Panc1 (cell line): ENCODE results near the gene TWSG1. TPM values are rescaled to one million over a fixed set of nuclear protein-coding genes. Genes with fewer than 3 reads are reported as not detected.

ENCODE experiments used
- ATAC-seq: fragments of 200-7000 bp; cut with Tn5 transposase; 2 replicates; pipeline ENCODE4 v1.9.1; 2020; ENCODE audit warnings: mild to moderate bottlenecking, moderate library complexity
- BruUV-seq: library from RNA; stranded (reverse); fragments of 400-500 nt; replicated peaks from 2 replicates; lab custom pipeline; 2021; lab: Mats Ljungman, UMichigan
- CTCF ChIA-PET: fragments of 300-600 bp; sonication (Branson Sonifier 250); formaldehyde crosslinking; loops from one replicate; lab custom pipeline; 2022; ENCODE audit warnings: antibody characterized with exemption; lab: Charles Lee
- POLR2A ChIA-PET: fragments of 300-600 bp; sonication (Branson Sonifier 250); formaldehyde crosslinking; loops from one replicate; lab custom pipeline; 2022; ENCODE audit warnings: antibody characterized with exemption; lab: Charles Lee
- DNase-seq: peaks from one replicate; pipeline ENCODE4 v3.0.0-alpha.2; 2010; ENCODE audit warnings: low read depth, low spot score
- H3K27ac ChIP-seq: 2 replicates; pipeline ENCODE4 v1.5.1; 2011; ENCODE audit warnings: mild to moderate bottlenecking, low read length, inconsistent platforms
- H3K27me3 ChIP-seq: fragments of 200-500 bp; sonication (Bioruptor generic); 2 replicates; pipeline ENCODE4 v1.6.0; 2014; ENCODE audit warnings: low read length, inconsistent platforms; ENCODE audit not compliant: control insufficient read depth, insufficient read depth
- H3K36me3 ChIP-seq: fragments of 200-500 bp; sonication (Bioruptor generic); 2 replicates; pipeline ENCODE4 v1.5.1; 2014; ENCODE audit warnings: inconsistent platforms, mild to moderate bottlenecking, low read length, moderate library complexity; ENCODE audit not compliant: control insufficient read depth, insufficient read depth
- H3K4me1 ChIP-seq: 2 replicates; pipeline ENCODE4 v1.5.1; 2011; ENCODE audit warnings: inconsistent platforms, mild to moderate bottlenecking, low read length, moderate library complexity; ENCODE audit not compliant: control insufficient read depth, insufficient read depth
- H3K4me3 ChIP-seq, 2 experiments: 2 replicates each; pipeline ENCODE4 v1.5.1; 2011 to 2012; ENCODE audit warnings: low read depth in 2 of 2, low read length in 2 of 2, mild to moderate bottlenecking in 2 of 2, inconsistent platforms in 1 of 2, moderate library complexity in 1 of 2
- H3K9me3 ChIP-seq: fragments of 200-500 bp; sonication (Bioruptor generic); 2 replicates; pipeline ENCODE4 v1.5.1; 2014; ENCODE audit warnings: low read depth, mild to moderate bottlenecking, inconsistent platforms, low read length, moderate library complexity; ENCODE audit not compliant: control insufficient read depth, insufficient read depth
- POLR2AphosphoS5 ChIP-seq: IDR thresholded peaks from 2 replicates; pipeline ENCODE4 v1.6.1; 2012; ENCODE audit warnings: mild to moderate bottlenecking, low read depth, low read length, moderate library complexity
- SIN3A ChIP-seq: IDR thresholded peaks from 2 replicates; pipeline ENCODE4 v1.6.1; 2012; ENCODE audit warnings: low read depth, mild to moderate bottlenecking, low read length, moderate library complexity, borderline replicate concordance; ENCODE audit not compliant: insufficient read depth
- TCF7L2 ChIP-seq: IDR thresholded peaks from 2 replicates; pipeline ENCODE4 v1.6.1; 2011; ENCODE audit warnings: mild to moderate bottlenecking, low read depth, low read length, inconsistent platforms
- in situ Hi-C: cut with HindIII; loops from 2 replicates; pipeline ENCODE4 v1.10.0; 2016; ENCODE audit warnings: low sequenced_read_pairs, low pct_unique_long_range_greater_than_20kb
- intact Hi-C: fragments of 100-400 bp; cut with micrococcal nuclease; formaldehyde crosslinking; loops from one replicate; pipeline ENCODE4 v1.10.0; 2022; ENCODE audit not compliant: unreplicated experiment
- total RNA-seq: library from RNA; stranded (reverse); gene quantifications from one replicate; pipeline ENCODE4 v1.2.1, GENCODE V29; 2021; ENCODE audit not compliant: unreplicated experiment
- TF ChIP-seq, protein P1 (sequence below), 2 experiments: IDR thresholded peaks; 2 replicates each; pipeline ENCODE4 v1.6.1; 2011 to 2012; ENCODE audit warnings: low read depth in 2 of 2, control low read depth in 1 of 2, low read length in 1 of 2, mild to moderate bottlenecking in 1 of 2, moderate library complexity in 1 of 2; ENCODE audit not compliant: insufficient read depth in 1 of 2
- TF ChIP-seq, protein P2 (sequence below): fragments of 450-650 bp; IDR thresholded peaks from 2 replicates; pipeline ENCODE4 v1.5.1; 2017; ENCODE audit warnings: mild to moderate bottlenecking

Gene TWSG1
- total RNA-seq, 1 experiment from 2014 or later = 54.1 TPM

DNA sequence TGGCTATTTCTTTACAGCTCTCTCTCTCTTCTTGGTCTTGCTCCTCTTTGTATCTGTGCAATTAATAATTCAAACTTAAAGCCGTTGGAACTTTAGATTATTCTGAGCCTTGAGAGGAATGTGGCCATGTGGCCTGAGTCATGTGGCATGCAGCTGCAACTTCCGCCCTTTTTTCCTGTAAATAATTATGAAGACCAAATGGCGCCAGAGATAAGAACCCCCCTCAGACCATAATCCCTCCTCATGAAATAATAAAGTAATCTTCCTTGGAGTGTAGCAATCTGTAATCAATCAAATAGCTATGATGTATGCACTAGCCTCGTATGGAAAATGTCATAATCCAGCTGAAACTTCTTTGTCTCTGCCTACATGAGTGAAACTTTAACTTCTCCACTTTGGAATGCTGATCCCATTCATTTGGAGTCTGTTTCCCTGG lies 13.5 kb upstream of the TWSG1 start:
- no TSS peak for BruUV-seq
- H3K9me3 ChIP-seq = no peaks in the 10 kb centered on the region
- no peaks in the 10 kb centered on the region for H3K27me3 ChIP-seq
- POLR2A ChIA-PET = no interaction called here
- DNase-seq = no peak
- TF ChIP-seq POLR2AphosphoS5 (no peak), SIN3A (no peak)
- TF ChIP-seq, protein P1, sequence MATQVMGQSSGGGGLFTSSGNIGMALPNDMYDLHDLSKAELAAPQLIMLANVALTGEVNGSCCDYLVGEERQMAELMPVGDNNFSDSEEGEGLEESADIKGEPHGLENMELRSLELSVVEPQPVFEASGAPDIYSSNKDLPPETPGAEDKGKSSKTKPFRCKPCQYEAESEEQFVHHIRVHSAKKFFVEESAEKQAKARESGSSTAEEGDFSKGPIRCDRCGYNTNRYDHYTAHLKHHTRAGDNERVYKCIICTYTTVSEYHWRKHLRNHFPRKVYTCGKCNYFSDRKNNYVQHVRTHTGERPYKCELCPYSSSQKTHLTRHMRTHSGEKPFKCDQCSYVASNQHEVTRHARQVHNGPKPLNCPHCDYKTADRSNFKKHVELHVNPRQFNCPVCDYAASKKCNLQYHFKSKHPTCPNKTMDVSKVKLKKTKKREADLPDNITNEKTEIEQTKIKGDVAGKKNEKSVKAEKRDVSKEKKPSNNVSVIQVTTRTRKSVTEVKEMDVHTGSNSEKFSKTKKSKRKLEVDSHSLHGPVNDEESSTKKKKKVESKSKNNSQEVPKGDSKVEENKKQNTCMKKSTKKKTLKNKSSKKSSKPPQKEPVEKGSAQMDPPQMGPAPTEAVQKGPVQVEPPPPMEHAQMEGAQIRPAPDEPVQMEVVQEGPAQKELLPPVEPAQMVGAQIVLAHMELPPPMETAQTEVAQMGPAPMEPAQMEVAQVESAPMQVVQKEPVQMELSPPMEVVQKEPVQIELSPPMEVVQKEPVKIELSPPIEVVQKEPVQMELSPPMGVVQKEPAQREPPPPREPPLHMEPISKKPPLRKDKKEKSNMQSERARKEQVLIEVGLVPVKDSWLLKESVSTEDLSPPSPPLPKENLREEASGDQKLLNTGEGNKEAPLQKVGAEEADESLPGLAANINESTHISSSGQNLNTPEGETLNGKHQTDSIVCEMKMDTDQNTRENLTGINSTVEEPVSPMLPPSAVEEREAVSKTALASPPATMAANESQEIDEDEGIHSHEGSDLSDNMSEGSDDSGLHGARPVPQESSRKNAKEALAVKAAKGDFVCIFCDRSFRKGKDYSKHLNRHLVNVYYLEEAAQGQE (IDR thresholded peaks at IDR 0.05; ENCODE audit: insufficient read depth in 1 of 2, low read depth in 2 of 2, low read length in 1 of 2) = no peak
- H3K4me1 ChIP-seq = no peaks in the 10 kb centered on the region
- H3K4me3 ChIP-seq = no peak overlapping the region
- no peak overlapping the region for H3K27ac ChIP-seq
- in situ Hi-C loops (no loop called here), intact Hi-C loops (no loop called here)
- ATAC-seq = no peak
- CTCF ChIA-PET = no interaction called here
- no peaks in the 10 kb centered on the region for H3K36me3 ChIP-seq

DNA sequence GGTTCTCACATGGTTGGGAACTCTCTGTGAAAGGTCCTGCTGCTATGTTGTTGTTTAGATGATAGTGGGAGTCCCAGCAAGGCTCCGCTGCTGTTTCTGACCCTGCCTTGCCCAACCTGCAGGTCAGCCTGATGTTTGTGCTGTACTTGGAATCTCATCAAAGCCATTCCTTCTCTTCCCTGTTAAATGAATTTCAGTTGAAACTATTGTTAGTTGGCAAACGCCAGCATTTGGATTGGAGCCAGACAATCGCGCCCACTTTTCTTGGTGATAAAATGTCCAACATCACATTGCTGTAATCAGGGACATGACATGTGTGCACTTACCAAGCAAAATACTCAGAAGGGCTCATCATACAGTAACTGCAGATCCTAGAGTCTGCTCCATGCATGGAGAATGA lies 12.8 kb upstream of the TWSG1 start:
- DNase-seq (no peak), ATAC-seq (no peak)
- Histone ChIP-seq H3K27ac (no peak overlapping the region), H3K9me3 (no peaks in the 10 kb centered on the region), H3K4me1 (no peaks in the 10 kb centered on the region), H3K4me3 (no peak overlapping the region), H3K27me3 (no peaks in the 10 kb centered on the region), H3K36me3 (no peaks in the 10 kb centered on the region)
- TF ChIP-seq, protein P2, sequence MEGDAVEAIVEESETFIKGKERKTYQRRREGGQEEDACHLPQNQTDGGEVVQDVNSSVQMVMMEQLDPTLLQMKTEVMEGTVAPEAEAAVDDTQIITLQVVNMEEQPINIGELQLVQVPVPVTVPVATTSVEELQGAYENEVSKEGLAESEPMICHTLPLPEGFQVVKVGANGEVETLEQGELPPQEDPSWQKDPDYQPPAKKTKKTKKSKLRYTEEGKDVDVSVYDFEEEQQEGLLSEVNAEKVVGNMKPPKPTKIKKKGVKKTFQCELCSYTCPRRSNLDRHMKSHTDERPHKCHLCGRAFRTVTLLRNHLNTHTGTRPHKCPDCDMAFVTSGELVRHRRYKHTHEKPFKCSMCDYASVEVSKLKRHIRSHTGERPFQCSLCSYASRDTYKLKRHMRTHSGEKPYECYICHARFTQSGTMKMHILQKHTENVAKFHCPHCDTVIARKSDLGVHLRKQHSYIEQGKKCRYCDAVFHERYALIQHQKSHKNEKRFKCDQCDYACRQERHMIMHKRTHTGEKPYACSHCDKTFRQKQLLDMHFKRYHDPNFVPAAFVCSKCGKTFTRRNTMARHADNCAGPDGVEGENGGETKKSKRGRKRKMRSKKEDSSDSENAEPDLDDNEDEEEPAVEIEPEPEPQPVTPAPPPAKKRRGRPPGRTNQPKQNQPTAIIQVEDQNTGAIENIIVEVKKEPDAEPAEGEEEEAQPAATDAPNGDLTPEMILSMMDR = no peak
- TF ChIP-seq SIN3A (no peak), TCF7L2 (no peak), POLR2AphosphoS5 (no peak)
- TF ChIP-seq, protein P1 (IDR thresholded peaks at IDR 0.05; ENCODE audit: insufficient read depth in 1 of 2, low read depth in 2 of 2, low read length in 1 of 2) = no peak
- BruUV-seq = no TSS peak
- ChIA-PET CTCF (no interaction called here), POLR2A (no interaction called here)
- in situ Hi-C loops = no loop called here
- intact Hi-C loops = no loop called here
